T follicular helper cell (primary cell): ENCODE data around the gene AP4S1.
"Not testable (repeated sequence)": the region's sequence is repeated elsewhere in the genome, so short reads cannot be mapped to it uniquely, and the experiment has no call there.

Experiments used
- DNase-seq: peaks from one replicate; pipeline ENCODE4 v3.0.0-alpha.2; 2020; ENCODE audit warnings: low read depth

Gene AP4S1

GRCh38 chr14:31042893-31043292 lies 17.4 kb downstream of the AP4S1 start:
- DNase-seq = not testable (repeated sequence)

- DNase-seq = no peak
These were observed 17.9 kb downstream of the AP4S1 start for GRCh38 chr14:31043379-31043778.

GRCh38 chr14:31045501-31046080 lies 20.1 kb downstream of the AP4S1 start:
- no peak for DNase-seq

GRCh38 chr14:31047503-31047902 lies 22.1 kb downstream of the AP4S1 start:
- DNase-seq = no peak

GRCh38 chr14:31051023-31051422 lies 25.6 kb downstream of the AP4S1 start:
- DNase-seq = no peak

- no peak for DNase-seq
These were observed 26.1 kb downstream of the AP4S1 start for GRCh38 chr14:31051511-31051910.

GRCh38 chr14:31052905-31053586 lies 27.6 kb downstream of the AP4S1 start:
- DNase-seq = not testable (repeated sequence)

- DNase-seq = no peak
These were observed 31.6 kb downstream of the AP4S1 start for GRCh38 chr14:31057035-31057434.

GRCh38 chr14:31057701-31058364 lies 32.4 kb downstream of the AP4S1 start:
- no peak for DNase-seq

GRCh38 chr14:31059152-31059924 lies 33.9 kb downstream of the AP4S1 start:
- DNase-seq = no peak

GRCh38 chr14:31060253-31060875 lies 34.9 kb downstream of the AP4S1 start:
- DNase-seq = no peak

- not testable (repeated sequence) for DNase-seq
These were observed 37.5 kb downstream of the AP4S1 start for GRCh38 chr14:31062908-31063307.

- DNase-seq = no peak
These were observed 42.8 kb downstream of the AP4S1 start for GRCh38 chr14:31068235-31068634.

GRCh38 chr14:31069343-31069742 lies 43.9 kb downstream of the AP4S1 start:
- no peak for DNase-seq

- no peak for DNase-seq
These were observed 45.0 kb downstream of the AP4S1 start for GRCh38 chr14:31070431-31070830.

GRCh38 chr14:31071151-31071550 lies 45.7 kb downstream of the AP4S1 start:
- DNase-seq = no peak

- no peak for DNase-seq
These were observed 49.7 kb downstream of the AP4S1 start for GRCh38 chr14:31075144-31075543.

- DNase-seq = no peak
These were observed 53.3 kb downstream of the AP4S1 start for GRCh38 chr14:31078766-31079165.

- no peak for DNase-seq
These were observed 54.6 kb downstream of the AP4S1 start for GRCh38 chr14:31080056-31080455.

GRCh38 chr14:31080484-31080883 lies 55.0 kb downstream of the AP4S1 start:
- DNase-seq = no peak

GRCh38 chr14:31083781-31084180 lies 58.3 kb downstream of the AP4S1 start:
- no peak for DNase-seq

GRCh38 chr14:31084385-31084784 lies 58.9 kb downstream of the AP4S1 start:
- no peak for DNase-seq
